HG02885 (cell line): ENCODE measurements around the gene CST8.
"Not testable (repeated sequence)": the region's sequence is repeated elsewhere in the genome, so short reads cannot be mapped to it uniquely, and the experiment has no call there.

Experiments
- ATAC-seq: cut with Tn5 transposase; IDR thresholded peaks from one replicate; pipeline ENCODE4 v1.9.1; 2021; ENCODE audit warnings: mild to moderate bottlenecking; ENCODE audit not compliant: unreplicated experiment, poor library complexity

Gene CST8

GRCh38 chr20:23473293-23473692 is 17.6 kb upstream of the CST8 start:
- ATAC-seq = not testable (repeated sequence)

- no peak for ATAC-seq
These were observed 15.5 kb upstream of the CST8 start for GRCh38 chr20:23475395-23475794.

- ATAC-seq = no peak
These were observed 14.7 kb upstream of the CST8 start for GRCh38 chr20:23476015-23476754.

GRCh38 chr20:23477223-23477622 is 13.7 kb upstream of the CST8 start:
- ATAC-seq = no peak

DNA sequence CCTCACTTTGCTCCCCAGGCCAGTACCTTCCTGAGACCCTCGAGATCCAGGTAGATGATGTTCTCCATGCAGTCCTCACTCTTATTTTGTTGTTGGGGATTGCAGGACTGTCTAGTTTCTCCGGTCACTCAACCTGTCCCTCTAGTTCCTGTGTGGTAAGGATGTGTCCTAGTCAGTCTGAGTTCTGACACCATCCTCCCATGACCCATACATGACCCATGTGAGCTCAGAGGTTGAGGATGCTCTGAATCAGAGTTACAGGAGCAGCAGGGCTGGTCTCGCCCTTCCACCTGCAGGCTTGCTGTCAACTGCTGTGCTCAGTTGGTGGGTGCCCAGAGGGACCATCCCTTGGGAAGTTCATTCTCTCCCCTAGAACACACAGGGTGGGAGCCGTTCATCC is 11.9 kb upstream of the CST8 start:
- no peak for ATAC-seq

DNA sequence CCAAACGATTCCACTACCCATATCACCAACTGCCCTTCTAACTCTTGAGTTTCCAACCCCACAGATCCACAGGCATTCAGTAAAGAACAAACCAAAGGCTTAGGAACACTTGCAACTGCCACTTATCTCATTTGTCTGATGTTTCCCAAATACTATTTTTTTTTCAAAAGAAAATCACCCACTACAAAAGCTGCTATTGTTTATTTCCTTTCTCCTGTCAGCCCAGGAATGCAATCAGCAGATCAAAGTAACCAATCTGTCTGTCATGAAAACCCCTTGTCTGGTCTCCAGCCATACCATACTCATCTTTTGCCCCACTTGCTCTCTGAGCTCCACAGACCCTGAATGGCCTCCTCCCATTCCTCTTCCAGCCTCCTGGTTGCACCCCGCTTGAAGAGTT is 8.8 kb upstream of the CST8 start:
- no peak for ATAC-seq

GRCh38 chr20:23484081-23484480 is 6.8 kb upstream of the CST8 start:
- peak; percentile 64 for ATAC-seq

- no peak for ATAC-seq
These were observed 2.4 kb upstream of the CST8 start for GRCh38 chr20:23488470-23488869.

GRCh38 chr20:23488996-23489395 is 1.9 kb upstream of the CST8 start:
- ATAC-seq = no peak

- ATAC-seq = no peak
These were observed 1.4 kb downstream of the CST8 start for GRCh38 chr20:23492292-23492691.

DNA sequence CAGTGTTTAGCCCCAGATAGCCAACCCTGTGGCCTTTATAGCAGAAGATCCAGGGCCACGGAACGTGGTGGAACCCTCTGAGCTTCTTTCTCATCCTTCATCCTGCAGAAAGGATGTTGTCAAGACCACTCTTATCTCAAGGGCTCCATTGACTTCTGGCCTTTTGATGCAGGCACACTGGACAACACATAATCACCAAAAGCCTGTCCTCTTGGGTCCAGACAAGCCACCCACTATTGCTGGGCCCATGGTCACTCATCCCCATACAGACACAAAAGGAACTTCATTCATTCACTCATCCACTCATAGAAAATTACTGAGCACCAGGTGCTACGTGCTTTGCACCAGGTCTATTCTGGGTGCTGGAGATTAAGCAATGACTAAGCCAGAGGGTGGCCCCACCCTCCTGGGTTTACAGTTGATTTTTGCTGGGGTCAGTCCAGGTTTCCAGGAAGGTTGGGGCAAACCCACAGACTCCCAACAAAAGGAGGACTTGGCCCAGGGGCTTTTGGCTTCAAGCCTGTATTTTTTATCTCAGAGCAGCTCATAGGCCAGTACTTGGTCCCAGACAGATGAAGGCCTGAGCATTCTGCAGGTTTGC is 2.4 kb downstream of the CST8 start:
- no peak for ATAC-seq

DNA sequence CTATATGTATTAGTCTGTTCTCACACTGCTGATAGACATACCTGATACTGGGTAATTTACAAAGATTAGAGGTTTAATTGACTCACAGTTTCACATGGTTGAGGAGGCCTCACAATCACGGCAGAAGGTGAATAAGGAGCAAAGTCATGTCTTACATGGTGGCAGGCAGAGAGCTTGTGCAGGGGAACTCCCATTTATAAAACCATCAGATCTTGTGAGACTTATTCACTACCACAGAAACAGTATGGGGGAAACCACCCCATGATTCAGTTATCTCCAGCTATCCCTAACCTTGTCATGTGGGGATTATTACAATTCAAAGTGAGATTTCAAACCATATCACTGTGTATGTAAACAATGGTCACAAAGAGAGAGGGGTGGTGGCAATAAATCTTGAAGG is 6.6 kb downstream of the CST8 start:
- ATAC-seq = no peak

- ATAC-seq = no peak
These were observed 11.0 kb downstream of the CST8 start for GRCh38 chr20:23501926-23502325.

GRCh38 chr20:23503649-23504048 is 12.7 kb downstream of the CST8 start:
- no peak for ATAC-seq

DNA sequence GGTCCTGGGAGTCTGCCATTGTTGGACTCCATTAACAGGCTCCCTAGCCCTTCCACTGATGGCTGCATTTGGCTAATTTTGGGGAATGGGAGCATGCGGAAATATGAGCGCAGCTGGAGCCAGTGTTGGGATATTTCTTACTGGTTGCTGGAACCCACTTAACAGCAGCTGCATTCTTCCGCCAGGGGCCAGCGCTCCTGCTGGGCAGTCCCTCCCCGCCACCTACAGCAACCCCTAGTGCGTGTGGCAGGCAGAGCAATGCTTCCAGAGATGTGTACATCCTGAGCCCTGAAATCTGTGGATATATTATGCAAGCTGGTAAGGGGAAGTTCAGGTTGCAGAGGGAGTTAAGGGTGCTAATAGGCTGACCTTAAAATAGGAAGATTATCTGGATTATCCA is 16.4 kb downstream of the CST8 start:
- no peak for ATAC-seq

- ATAC-seq = no peak
These were observed 17.7 kb downstream of the CST8 start for GRCh38 chr20:23508449-23509229.

DNA sequence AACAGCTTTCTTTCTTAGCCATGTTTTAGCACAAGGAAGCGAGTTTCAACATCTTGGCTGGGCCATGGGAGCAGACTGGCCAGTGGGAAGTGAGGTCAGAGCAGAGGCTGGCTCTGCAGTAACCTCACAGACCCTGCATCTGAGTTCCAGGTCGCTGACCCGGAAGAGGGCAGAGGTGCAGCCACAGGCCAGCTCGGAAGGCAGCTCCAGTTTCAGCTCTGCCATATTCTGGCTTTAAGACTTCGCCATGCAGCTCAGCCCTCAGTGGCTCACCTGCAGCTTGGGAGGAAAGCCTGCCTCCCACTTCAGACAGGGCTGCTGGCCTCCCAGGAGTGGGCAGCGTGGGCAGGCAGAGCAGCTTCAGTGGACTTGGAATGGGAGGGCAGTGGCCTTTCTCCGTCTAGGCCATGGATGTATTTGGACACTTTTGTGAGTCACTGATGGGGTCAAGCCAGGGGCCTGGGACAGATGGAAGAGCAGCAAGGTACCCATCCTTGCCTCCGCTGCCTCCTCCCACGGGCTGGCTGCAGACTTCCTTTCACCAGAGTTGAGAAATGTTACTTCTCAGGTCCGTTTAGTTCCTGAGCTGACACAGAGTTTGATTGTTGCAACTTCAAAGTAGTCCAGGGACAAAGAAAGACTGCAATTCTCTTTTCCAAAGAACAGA is 18.5 kb downstream of the CST8 start:
- no peak for ATAC-seq

GRCh38 chr20:23510000-23510590 is 19.2 kb downstream of the CST8 start:
- no peak for ATAC-seq

- no peak for ATAC-seq
These were observed 22.2 kb downstream of the CST8 start for GRCh38 chr20:23513164-23513563.

GRCh38 chr20:23514848-23515247 is 23.9 kb downstream of the CST8 start:
- no peak for ATAC-seq
